GM12801 (cell line): ENCODE measurements around the gene TEX19.

Source experiments
- TF ChIP-seq, protein P1 (sequence below): IDR thresholded peaks from one replicate; pipeline ENCODE4 v1.5.1; 2011; ENCODE audit warnings: control low read depth; ENCODE audit not compliant: insufficient read length; ENCODE audit errors: extremely low read depth

TEX19 gene

DNA sequence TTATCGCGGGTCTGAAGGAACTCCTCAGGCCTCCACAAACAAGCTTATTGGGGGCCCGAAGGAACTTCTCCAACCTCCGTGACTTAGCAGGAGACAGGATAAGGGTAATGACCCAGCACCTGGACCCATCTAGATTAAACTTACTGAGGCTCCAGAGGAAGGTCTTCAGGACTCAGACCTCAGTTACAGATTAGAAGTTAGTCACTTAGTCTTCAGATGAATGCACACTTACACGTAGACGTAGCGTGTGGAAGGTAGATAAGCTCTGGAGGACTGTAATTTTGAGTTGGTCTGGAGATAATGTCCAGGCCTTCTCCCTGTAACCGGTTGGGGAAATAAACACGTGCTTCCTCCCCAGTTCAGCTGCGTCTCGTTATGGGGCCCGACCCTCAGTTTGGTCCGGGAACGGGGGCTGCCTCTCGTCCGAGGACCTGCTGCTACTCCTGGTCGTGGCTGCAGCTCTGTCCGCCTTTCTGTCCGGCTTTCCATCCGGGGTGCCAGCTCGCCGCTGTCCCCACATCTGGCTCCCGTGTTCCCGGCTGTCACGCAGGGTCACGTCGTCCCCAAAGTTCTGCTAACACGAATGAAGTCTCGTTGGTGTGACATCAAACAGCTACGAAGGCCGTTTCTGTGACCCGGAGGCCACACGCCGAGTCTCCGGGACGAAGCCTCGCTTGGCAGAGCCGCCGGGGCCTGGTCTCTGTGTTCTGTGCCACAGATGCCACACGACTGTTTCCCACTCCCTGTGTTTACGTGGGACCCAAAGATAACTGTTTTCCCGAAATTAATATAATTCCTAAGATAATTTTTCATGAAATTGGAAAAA, 13.7 kb upstream of the TEX19 start:
- TF ChIP-seq, protein P1, sequence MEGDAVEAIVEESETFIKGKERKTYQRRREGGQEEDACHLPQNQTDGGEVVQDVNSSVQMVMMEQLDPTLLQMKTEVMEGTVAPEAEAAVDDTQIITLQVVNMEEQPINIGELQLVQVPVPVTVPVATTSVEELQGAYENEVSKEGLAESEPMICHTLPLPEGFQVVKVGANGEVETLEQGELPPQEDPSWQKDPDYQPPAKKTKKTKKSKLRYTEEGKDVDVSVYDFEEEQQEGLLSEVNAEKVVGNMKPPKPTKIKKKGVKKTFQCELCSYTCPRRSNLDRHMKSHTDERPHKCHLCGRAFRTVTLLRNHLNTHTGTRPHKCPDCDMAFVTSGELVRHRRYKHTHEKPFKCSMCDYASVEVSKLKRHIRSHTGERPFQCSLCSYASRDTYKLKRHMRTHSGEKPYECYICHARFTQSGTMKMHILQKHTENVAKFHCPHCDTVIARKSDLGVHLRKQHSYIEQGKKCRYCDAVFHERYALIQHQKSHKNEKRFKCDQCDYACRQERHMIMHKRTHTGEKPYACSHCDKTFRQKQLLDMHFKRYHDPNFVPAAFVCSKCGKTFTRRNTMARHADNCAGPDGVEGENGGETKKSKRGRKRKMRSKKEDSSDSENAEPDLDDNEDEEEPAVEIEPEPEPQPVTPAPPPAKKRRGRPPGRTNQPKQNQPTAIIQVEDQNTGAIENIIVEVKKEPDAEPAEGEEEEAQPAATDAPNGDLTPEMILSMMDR = no peak

DNA sequence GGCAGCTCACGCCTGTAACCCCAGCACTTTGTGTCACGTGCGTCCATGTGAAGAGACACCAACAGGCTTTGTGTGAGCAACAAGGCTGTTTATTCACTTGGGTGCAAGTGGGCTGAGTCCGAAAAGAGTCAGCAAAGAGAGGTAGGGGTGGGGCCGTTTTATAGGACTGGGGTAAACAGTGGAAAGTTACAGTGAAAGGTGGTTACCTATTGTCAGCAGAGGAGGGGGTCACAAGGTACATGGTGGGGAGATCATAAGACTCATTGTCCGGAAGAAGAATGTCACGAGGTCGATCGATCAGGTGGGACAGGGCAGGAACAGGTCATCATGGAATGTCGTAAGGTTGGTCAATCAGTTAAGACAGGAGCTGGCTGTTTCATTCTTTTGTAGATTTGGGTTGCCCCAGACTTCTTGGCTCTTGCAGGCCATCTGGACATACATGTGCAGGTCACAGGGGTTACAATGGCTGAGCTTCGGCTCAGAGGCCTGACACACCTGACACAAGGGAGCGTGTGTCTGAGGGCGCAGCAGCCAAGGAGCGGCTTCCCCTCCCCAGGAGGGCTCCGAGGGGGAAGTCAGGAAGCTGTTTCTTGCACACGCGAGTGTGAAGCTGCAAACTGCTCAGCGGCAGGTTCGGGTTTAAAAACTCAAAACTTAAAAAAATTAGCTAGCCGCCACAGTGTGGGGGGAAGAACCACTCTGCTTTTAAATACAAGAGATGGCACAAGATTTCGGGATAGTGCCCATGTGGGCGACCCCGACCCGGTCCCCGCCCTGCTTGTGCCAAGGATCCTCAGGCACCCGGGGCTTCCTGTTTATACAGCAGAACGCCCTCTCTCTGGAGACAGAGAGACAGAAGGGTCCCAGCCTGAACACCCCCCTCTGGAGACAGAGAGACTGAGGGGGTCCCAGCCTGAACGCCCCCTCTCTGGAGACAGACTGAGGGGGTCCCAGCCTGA, 12.4 kb upstream of the TEX19 start:
- TF ChIP-seq, protein P1 = no peak

DNA sequence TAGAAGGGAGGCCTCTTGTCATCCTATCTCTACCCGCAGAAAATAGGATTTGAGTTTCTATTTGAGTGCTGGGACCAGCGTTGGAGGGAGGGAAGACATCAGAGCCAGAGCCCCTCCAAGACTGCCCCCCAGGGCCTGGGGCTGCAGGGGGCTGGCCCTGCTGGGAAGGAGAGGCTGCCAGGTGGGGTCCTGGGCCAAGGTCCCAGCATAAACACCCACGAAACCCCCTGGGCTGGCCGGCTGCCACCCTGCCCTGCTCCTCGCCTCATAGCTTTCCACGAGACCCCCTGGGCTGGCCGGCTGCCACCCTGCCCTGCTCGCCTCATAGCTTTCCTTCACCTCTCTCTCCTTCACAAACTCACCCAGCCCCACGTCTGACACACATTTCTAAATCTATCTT, 10.6 kb upstream of the TEX19 start:
- TF ChIP-seq, protein P1 = no peak

DNA sequence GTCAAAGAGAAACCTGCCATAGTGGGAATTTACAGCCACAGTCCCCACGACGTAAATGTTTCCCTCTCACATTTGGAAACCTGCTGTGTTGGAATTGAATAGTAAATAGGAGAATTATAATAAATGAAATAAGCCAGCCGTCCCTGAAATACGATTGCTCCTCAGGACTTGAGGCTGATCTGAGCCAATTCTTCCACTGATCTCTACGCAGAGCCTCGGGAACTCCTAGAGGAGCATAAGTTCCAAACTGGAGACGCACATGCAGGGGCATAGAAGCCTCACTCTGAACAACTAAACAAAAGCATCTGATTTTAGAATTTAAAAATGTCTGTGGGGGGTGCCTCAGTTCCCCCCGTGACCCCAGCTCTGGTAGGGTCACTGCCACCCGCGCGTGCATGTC, 10.2 kb upstream of the TEX19 start:
- TF ChIP-seq, protein P1 = no peak

DNA sequence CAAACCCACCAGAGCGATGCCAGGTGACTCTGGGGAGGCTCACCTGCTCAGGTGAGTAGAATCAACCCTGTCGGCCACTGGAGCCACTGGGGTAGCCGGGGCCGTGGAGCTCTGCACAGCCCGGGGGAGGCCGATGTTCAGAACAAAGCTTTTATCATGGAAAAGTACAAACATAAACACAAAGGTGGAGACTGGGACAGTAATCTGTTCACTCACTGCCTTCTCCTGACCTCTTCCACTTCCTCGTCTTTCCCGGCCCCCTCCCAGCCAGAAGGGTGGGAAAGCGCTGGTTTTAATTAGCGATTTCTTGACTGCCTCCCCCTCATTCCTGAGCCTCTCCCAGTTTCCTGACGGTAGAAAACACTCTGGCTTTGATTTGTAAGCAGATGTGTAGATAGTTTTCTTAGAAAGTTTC, 9.8 kb upstream of the TEX19 start:
- TF ChIP-seq, protein P1 = no peak

DNA sequence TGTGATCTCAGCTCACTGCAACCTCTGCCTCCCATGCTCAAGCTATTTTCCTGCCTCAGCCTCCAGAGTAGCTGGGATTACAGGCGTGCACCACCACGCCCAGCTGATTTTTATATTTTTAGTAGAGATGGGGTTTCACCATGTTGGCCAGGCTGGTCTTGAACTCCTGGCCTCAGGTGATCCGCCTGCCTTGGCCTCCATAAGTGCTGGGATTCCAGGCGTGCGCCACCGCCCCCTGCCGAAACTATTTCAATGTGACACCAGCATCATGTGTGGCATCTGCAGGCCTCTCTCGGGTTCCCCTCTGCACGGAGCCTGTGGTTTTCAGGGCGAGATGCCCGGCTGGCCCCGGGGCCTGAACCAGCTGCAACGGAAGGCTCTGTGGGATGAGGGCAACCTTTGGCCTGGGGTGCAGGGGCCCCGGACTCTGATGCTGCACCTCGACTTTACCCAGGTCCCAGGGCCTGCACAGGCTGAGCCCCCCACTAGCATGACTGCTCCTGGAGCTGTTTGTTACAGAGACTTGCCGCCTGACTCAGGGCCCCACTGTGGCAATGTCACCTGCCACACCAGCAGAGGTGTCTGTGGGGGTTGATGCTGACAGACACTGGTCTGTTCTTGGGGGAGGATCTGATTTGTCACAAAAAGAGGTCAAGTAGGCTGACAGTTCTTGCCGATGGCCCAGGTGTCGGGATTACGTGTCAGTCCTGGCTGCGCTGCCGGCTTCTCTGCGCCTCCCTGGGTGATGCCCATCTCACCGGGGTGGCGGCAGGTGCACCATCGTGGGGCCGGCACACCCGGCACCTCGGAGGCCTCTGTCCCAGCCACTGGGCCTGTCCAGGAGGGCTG, 8.6 kb upstream of the TEX19 start:
- TF ChIP-seq, protein P1 = no peak

DNA sequence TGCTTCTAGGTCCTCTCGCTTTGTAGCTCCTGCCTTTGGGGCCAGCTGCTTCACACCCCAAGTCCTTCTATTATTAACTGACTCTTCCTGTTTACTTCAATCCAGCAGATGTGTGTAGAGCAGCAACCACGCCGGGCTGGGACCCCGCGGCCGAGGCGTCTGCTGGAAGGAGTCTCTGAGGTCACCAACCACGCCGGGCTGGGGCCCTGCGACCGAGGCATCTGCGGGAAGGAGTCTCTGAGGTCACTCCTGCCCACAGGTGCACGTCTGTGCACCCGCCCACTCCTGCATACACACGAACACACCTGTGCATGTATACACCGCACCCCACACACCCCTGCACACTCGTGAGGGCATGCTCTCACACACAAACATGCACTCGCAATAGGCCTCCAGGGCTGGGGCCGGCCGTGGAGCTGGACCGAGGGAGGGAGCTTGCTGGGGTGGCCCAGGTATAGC, 7.8 kb upstream of the TEX19 start:
- TF ChIP-seq, protein P1 = no peak
